Muscle of leg (tissue), 11 donors: ENCODE measurements around the gene TRDMT1. TPM values are rescaled to one million over a fixed set of nuclear protein-coding genes. Genes with fewer than 3 reads are reported as not detected.

ENCODE experiments used
- DNase-seq: peaks from one replicate; pipeline ENCODE4 v3.0.0; 2013
- H3K27ac ChIP-seq: one replicate; pipeline ENCODE4 v1.5.1; 2013; ENCODE audit warnings: mild to moderate bottlenecking, low read length, control low read depth
- H3K27me3 ChIP-seq: one replicate; pipeline ENCODE4 v1.6.1; 2013; ENCODE audit warnings: low read length; ENCODE audit not compliant: control insufficient read depth, insufficient read depth
- H3K36me3 ChIP-seq: one replicate; pipeline ENCODE4 v1.6.1; 2013; ENCODE audit warnings: low read length; ENCODE audit not compliant: control insufficient read depth, insufficient read depth
- H3K4me1 ChIP-seq: one replicate; pipeline ENCODE4 v1.6.1; 2013; ENCODE audit warnings: low read length; ENCODE audit not compliant: control insufficient read depth, insufficient read depth
- H3K4me3 ChIP-seq: one replicate; pipeline ENCODE4 v1.5.1; 2013; ENCODE audit warnings: low read length, control low read depth
- H3K9me3 ChIP-seq: replicated peaks from 2 replicates; pipeline ENCODE4 v1.6.1; 2013; ENCODE audit warnings: low read depth, low read length; ENCODE audit not compliant: control insufficient read depth
- WGBS: methylation state at CpG from one replicate; pipeline ENCODE4 v1.1.5; 2013; ENCODE audit warnings: missing lambda C conversion rate; ENCODE audit not compliant: insufficient coverage; 5-methylcytosine and 5-hydroxymethylcytosine counted together
- polyA plus RNA-seq, 8 donors: library from polyadenylated mRNA; unstranded; fragments of 120-200 nt; gene quantifications; one replicate each; pipeline versions ENCODE4 v1.2.1 to v1.2.3, GENCODE V29; 2013; ENCODE audit warnings: inconsistent platforms in 1 of 8, low replicate concordance in 1 of 8; ENCODE audit not compliant: insufficient read length in 8 of 8, insufficient read depth in 1 of 8
- total RNA-seq: library from RNA; stranded (reverse); fragments of 120-200 nt; gene quantifications from one replicate; pipeline ENCODE4 v1.2.4, GENCODE V29; 2013

The TRDMT1 gene
- total and polyA plus RNA-seq, 9 donors: 4.7 to 11.5 (median 7.1) TPM

DNA sequence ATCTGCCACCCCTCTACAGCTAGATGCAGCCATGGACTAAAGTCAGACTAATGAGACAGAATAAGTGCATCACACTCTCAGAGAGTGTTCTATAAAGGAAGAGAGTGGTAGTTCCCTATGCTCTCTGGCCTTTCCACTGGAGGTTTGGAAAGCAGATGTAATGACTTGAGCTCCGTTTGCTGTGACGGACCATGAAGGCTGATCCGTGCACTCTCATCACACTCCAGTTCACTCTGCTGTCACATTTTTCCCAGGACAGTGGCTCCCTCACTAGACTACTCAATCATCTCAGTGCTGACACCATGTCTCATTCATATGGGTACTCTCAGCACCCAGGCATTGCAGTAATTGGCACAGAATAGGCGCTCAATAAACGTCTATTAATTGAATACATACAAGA lies 20.4 kb downstream of the TRDMT1 start:
- Histone ChIP-seq H3K9me3 (no peaks in the 10 kb centered on the region), H3K27ac (no peak overlapping the region), H3K4me1 (no peaks in the 10 kb centered on the region), H3K27me3 (no peaks in the 10 kb centered on the region), H3K36me3 (no peaks in the 10 kb centered on the region), H3K4me3 (no peak overlapping the region)
- no CpG with 5 or more reads among the region's 5 CpGs for WGBS
- DNase-seq: no peak

DNA sequence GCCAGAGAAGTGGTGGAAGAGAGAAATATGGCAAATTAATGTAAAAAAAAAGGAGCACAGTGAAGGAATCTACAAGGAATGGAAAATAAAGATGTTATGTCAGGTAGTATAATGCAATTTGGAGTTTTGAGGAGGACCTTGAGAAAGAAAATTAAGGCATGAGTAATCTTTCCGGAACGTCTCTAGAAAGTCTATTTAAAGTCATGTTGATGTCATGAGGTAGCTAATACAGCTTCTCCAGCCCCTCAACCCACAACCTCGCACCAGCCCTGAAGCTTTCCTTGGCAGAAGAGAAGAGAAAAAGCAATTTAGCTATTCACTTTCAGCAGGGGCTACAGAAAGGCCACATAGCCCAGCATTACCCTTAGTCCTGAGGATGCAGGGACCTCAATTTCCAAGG lies 22.5 kb downstream of the TRDMT1 start:
- no peaks in the 10 kb centered on the region for H3K9me3 ChIP-seq
- no peak overlapping the region for H3K4me3 ChIP-seq
- no peaks in the 10 kb centered on the region for H3K27me3 ChIP-seq
- no peak overlapping the region for H3K27ac ChIP-seq
- DNase-seq: no peak
- no peaks in the 10 kb centered on the region for H3K4me1 ChIP-seq
- no CpG with 5 or more reads among the region's 3 CpGs for whole genome bisulfite sequencing
- no peaks in the 10 kb centered on the region for H3K36me3 ChIP-seq

DNA sequence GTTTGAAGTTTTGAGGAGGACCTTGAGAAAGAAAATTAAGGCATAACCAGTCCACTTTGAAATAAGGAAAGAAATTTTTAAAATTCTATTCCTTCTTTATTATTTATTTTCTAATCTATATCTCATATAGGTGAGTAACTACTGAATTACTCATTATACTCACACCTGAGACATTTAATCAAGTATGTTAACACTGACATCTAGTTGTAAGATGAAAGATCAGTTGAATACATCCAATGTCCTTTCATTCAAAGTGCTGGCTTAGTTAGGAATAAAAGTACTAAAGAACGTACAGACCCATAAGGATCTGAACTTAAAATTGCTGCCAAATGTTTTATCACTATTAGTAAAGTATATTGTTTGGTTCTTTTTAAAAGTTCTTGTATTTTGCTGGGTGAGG lies 23.5 kb downstream of the TRDMT1 start:
- no peak for DNase-seq
- H3K4me1 ChIP-seq: no peaks in the 10 kb centered on the region
- H3K27me3 ChIP-seq: no peaks in the 10 kb centered on the region
- no CpG with 5 or more reads among the region's 1 CpG for WGBS
- H3K36me3 ChIP-seq: no peaks in the 10 kb centered on the region
- H3K4me3 ChIP-seq: no peak overlapping the region
- H3K9me3 ChIP-seq: no peaks in the 10 kb centered on the region
- H3K27ac ChIP-seq: no peak overlapping the region

DNA sequence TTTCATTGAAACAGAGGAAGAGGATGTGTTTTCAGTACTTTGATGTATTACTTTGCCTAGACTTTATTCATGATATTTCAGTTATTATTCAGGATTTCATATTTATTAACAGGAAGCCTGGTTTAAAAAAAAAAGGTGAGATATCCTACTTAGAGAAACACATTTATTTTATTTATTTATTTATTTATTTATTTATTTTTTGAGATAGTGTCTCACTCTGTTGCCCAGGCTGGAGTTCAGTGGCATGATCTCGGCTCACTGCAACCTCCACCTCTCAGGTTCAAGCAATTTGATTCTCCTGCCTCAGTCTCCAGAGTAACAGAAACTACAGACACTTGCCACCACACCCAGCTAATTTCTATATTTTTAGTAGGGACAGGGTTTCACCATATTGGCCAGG lies 24.5 kb downstream of the TRDMT1 start:
- Histone ChIP-seq H3K4me1 (no peaks in the 10 kb centered on the region), H3K36me3 (no peaks in the 10 kb centered on the region), H3K27me3 (no peaks in the 10 kb centered on the region), H3K27ac (no peak overlapping the region), H3K9me3 (no peaks in the 10 kb centered on the region), H3K4me3 (no peak overlapping the region)
- no CpG with 5 or more reads among the region's 1 CpG for WGBS
- no peak for DNase-seq

DNA sequence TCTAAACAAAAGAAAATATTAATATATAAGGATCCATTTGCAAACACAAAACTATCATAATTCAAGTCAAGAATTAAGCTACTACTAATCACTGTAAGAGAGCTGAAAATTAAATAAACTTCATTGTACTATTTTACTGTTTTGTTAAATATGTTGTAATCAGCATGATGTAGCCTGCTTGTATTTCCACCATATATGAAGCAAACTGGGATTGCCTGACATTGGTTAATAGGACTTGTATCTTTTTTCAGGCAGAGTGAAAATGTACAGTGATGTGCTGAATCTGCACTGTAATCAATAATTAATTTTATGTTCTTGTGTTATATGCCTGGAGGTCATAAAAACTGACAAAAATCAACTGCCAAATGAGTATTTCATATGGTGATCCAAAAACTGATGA lies 25.4 kb downstream of the TRDMT1 start:
- peaks cover 2% of the 10 kb centered on the region for H3K4me1 ChIP-seq
- H3K27me3 ChIP-seq: no peaks in the 10 kb centered on the region
- H3K9me3 ChIP-seq: no peaks in the 10 kb centered on the region
- no peaks in the 10 kb centered on the region for H3K36me3 ChIP-seq
- H3K4me3 ChIP-seq: no peak overlapping the region
- no peak for DNase-seq
- H3K27ac ChIP-seq: no peak overlapping the region

DNA sequence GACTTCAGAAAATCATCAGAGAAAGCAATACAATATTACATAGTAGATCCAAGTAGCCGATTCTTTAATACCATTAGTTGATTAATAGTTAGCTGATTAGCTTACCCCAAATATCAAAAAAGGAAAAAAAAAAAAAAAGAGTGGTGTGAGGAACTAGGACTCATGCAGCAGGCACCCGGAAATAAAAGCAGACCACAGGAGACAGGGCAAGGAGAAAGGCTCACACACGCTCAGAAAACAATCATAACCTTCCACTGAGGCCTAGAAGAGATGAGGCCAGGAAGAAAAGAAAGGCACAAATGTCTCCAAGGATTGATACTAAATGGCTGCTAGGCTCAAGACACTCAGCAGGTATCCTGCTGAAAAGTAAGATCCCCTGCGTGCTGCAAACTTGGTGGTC lies 25.9 kb downstream of the TRDMT1 start:
- Histone ChIP-seq H3K27ac (no peak overlapping the region), H3K36me3 (no peaks in the 10 kb centered on the region), H3K4me3 (no peak overlapping the region), H3K9me3 (no peaks in the 10 kb centered on the region), H3K4me1 (peaks cover 3% of the 10 kb centered on the region), H3K27me3 (no peaks in the 10 kb centered on the region)
- no peak for DNase-seq
- 70% methylated on average over 3 of the region's 4 CpGs for WGBS

DNA sequence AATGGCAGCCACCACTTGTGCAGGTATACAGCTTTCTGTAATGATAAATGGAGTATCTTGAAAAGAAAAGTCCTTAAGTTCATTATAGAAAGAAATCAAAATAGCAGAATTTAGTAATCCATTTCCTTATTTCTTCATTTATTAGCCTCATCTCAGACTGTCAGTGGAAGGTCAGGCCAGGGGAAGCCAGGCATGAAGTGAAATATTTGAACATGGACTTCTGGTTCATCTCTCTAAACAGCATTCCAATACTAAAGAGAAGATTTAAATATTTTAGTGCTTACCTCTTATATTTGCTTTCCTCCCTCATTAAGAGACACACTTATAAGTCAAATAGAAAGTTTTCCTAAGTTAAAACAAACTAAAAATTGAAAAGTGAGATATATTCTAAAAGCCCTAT lies 26.8 kb downstream of the TRDMT1 start:
- Histone ChIP-seq H3K27me3 (no peaks in the 10 kb centered on the region), H3K4me3 (no peak overlapping the region), H3K27ac (no peak overlapping the region), H3K9me3 (no peaks in the 10 kb centered on the region), H3K4me1 (peaks cover 3% of the 10 kb centered on the region), H3K36me3 (no peaks in the 10 kb centered on the region)
- no peak for DNase-seq

DNA sequence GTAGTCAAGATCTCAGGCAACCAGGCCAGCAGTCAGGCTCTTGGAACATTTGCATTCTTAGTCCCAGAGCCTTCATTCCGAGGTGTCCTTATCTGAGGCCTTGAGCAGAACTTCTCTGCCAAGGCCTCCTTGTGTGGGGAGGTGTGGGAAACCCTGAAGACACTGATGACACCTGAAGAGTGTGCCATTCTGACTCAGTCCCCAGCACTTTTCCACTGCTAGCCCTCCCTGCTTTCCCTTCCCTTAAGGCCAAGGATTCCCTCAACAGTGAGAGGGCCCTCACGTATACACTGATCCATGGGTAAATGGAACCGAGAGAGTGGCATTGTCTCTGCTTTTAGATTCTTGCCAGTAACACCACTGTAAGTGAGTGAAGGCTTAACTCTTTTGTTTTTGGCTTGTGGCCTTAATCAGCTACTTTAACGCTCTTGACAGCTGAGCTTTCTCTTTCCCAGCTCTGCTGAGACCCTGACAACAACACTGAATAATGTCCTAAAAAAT lies 30.3 kb downstream of the TRDMT1 start:
- H3K9me3 ChIP-seq: no peaks in the 10 kb centered on the region
- DNase-seq: no peak
- WGBS: 92% methylated on average over 2 of the region's 4 CpGs
- H3K4me3 ChIP-seq: no peak overlapping the region
- no peaks in the 10 kb centered on the region for H3K27me3 ChIP-seq
- no peak overlapping the region for H3K27ac ChIP-seq
- H3K4me1 ChIP-seq: peaks cover 3% of the 10 kb centered on the region
- H3K36me3 ChIP-seq: no peaks in the 10 kb centered on the region

DNA sequence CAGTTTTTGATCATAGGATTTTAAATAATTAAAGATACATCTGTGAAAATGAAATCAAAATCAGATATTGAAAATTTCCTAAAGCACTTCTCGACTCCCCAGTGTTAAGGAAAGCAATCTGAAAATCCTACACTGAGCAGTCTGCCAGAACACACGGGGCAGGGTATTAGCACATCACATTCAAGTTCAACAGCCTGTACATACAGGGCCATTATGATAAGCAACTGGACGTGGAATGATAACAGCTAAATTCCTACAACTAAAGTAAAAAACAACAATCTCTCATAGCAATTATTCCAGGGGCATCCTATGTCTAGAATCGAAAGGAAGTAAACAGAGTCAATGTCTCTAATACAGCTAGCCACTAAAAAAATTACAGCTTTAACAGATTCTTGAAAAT lies 31.7 kb downstream of the TRDMT1 start:
- no peaks in the 10 kb centered on the region for H3K27me3 ChIP-seq
- no peak overlapping the region for H3K4me3 ChIP-seq
- no peaks in the 10 kb centered on the region for H3K9me3 ChIP-seq
- H3K4me1 ChIP-seq: peaks cover 3% of the 10 kb centered on the region
- no peak overlapping the region for H3K27ac ChIP-seq
- no peaks in the 10 kb centered on the region for H3K36me3 ChIP-seq
- no peak for DNase-seq
- WGBS: no CpG with 5 or more reads among the region's 4 CpGs

DNA sequence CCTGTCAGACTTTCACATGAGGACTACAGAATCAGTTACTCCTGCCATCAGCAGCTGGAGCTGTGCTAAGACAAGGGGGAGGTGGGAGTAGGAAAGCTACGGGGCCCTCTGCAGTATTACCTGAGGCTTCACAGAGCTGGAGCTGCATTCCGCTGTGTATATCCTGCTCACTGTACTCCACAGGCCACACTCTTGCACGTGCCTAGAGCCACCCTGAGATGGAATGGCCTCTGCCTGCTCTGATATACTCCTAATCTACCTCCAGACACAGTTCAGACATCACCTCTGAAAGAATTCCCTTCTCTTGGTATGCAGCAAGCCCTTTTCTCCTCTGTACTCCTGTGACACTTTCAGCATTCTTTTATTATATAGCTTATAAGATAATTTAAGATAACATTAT lies 34.8 kb downstream of the TRDMT1 start:
- Histone ChIP-seq H3K36me3 (no peaks in the 10 kb centered on the region), H3K4me3 (no peak overlapping the region), H3K9me3 (no peaks in the 10 kb centered on the region), H3K27ac (no peak overlapping the region), H3K27me3 (no peaks in the 10 kb centered on the region), H3K4me1 (peaks cover 3% of the 10 kb centered on the region)
- no peak for DNase-seq
- WGBS: 58% methylated on average over 2 of the region's 3 CpGs

DNA sequence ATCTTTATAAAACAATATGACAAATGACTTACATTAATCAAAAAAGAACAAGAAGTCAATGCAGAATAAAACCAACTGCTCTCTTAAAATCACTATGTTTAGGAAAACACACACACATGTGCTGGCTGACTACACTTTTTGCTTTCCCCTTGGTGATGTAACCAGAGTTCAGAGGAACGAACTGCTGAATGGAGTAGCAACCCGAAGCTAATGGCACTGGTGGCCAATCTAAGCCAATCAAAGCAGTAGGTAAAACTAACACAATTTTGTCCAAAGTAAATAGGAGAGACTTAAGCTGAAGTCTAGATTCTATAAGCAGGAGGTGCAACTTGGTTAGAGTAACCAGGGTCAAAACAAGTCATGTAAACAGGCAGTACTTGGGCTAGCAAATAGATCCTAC lies 38.6 kb downstream of the TRDMT1 start:
- DNase-seq: no peak
- Histone ChIP-seq H3K27ac (no peak overlapping the region), H3K36me3 (no peaks in the 10 kb centered on the region), H3K9me3 (no peaks in the 10 kb centered on the region), H3K4me3 (no peak overlapping the region), H3K27me3 (no peaks in the 10 kb centered on the region), H3K4me1 (no peaks in the 10 kb centered on the region)
- 75% methylated on average over 2 of the region's 2 CpGs for WGBS
